IPS-20b (cell line): ENCODE results near the gene FRMD6.
"Not testable (repeated sequence)": the region's sequence is repeated elsewhere in the genome, so short reads cannot be mapped to it uniquely, and the experiment has no call there.

Experiments used
- H3K27ac ChIP-seq: one replicate; pipeline ENCODE4 v1.5.1; 2013; ENCODE audit warnings: low read length
- H3K27me3 ChIP-seq: 2 replicates; pipeline ENCODE4 v1.6.1; 2013; ENCODE audit warnings: mild to moderate bottlenecking, low read length, inconsistent platforms; ENCODE audit not compliant: insufficient read depth
- H3K36me3 ChIP-seq: 2 replicates; pipeline ENCODE4 v1.6.1; 2013; ENCODE audit warnings: low read depth, mild to moderate bottlenecking, inconsistent platforms, low read length, moderate library complexity; ENCODE audit not compliant: insufficient read depth
- H3K4me1 ChIP-seq: 2 replicates; pipeline ENCODE4 v1.6.1; 2013; ENCODE audit warnings: mild to moderate bottlenecking, control low read depth, inconsistent platforms, low read length, moderate library complexity; ENCODE audit not compliant: insufficient read depth
- H3K4me3 ChIP-seq: 2 replicates; pipeline ENCODE4 v1.5.1; 2013; ENCODE audit warnings: mild to moderate bottlenecking, low read length, inconsistent platforms
- H3K9ac ChIP-seq: 2 replicates; pipeline ENCODE4 v1.6.1; 2013; ENCODE audit warnings: low read depth, mild to moderate bottlenecking, inconsistent platforms, low read length, moderate library complexity
- H3K9me3 ChIP-seq: 2 replicates; pipeline ENCODE4 v1.6.1; 2013; ENCODE audit warnings: mild to moderate bottlenecking, low read depth, low read length, inconsistent platforms; ENCODE audit not compliant: insufficient read depth

Gene FRMD6

GRCh38 chr14:51759950-51760349 is 108.2 kb downstream of the FRMD6 start:
- H3K27me3 ChIP-seq = no peaks in the 10 kb centered on the region
- no peaks in the 10 kb centered on the region for H3K4me1 ChIP-seq
- H3K9me3 ChIP-seq = no peaks in the 10 kb centered on the region
- no peak overlapping the region for H3K27ac ChIP-seq
- H3K36me3 ChIP-seq = no peaks in the 10 kb centered on the region
- H3K9ac ChIP-seq = no peak overlapping the region
- no peak overlapping the region for H3K4me3 ChIP-seq

DNA sequence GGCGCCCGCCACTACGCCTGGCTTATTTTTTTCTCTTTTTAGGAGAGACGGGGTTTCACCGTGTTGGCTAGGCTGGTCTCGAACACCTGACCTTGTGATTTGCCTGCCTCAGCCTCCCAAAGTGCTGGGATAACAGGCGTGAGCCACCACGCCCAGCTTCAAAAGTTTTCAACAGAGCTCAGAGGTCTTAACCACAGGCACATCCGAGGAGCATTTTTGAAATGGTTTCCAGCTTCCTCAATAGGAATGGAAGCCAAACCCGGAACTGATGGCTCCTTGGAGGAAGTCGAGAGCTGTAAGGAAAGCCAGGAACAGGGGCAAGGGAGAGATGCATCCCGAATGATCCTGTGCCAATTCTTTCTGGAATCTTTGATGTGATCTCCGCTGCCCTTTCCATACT is 114.0 kb downstream of the FRMD6 start:
- not testable (repeated sequence) for H3K36me3 ChIP-seq

GRCh38 chr14:51766586-51766985 is 114.9 kb downstream of the FRMD6 start:
- not testable (repeated sequence) for H3K9me3 ChIP-seq, H3K27me3 ChIP-seq, H3K4me1 ChIP-seq, H3K36me3 ChIP-seq, H3K27ac ChIP-seq, H3K9ac ChIP-seq, H3K4me3 ChIP-seq

More for the DNA sequence above, 114.0 kb downstream of the FRMD6 start:
- not testable (repeated sequence) for H3K4me1 ChIP-seq, H3K9ac ChIP-seq, H3K4me3 ChIP-seq, H3K27ac ChIP-seq, H3K9me3 ChIP-seq, H3K27me3 ChIP-seq

DNA sequence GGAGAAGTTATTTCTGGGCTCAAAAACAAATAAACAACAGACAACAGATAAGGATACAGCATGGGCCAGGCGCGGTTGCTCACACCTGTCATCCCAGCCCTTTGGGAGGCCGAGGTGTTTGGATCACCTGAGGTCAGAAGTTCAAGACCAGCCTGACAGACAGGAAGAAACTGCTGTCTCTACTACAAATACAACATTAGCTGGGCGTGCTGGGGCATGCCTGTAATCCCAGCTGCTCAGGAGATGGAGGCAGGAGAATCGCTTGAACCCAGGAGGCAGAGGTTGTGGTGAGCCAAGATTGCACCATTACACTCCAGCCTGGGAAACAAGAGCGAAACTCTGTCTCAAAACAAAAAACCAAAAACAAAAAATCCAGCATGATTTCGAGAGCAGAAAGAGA is 117.6 kb downstream of the FRMD6 start:
- not testable (repeated sequence) for H3K9ac ChIP-seq, H3K27me3 ChIP-seq, H3K4me3 ChIP-seq, H3K9me3 ChIP-seq, H3K4me1 ChIP-seq, H3K27ac ChIP-seq, H3K36me3 ChIP-seq

DNA sequence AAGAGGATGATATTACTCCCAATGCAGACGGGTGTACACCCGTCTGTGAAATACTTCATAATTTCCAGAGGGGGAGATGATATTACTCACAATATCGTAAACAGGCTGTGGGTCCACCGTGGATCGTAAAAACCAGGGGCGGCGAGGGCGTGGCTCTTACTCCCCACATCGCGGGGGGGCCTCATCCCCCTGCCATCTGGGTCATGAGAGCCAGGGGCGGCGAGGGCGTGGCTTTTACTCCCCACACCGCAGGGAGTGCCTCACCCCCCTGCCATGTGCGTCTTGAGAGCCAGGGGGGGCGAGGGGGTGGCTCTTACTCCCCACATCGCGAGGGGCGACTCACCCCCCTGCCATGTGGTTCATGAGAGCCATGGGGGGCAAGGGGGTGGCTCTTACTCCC is 122.5 kb downstream of the FRMD6 start:
- Histone ChIP-seq H3K9ac (no peak overlapping the region), H3K27ac (no peak overlapping the region), H3K9me3 (no peaks in the 10 kb centered on the region), H3K36me3 (no peaks in the 10 kb centered on the region), H3K4me3 (no peak overlapping the region), H3K27me3 (no peaks in the 10 kb centered on the region), H3K4me1 (no peaks in the 10 kb centered on the region)

DNA sequence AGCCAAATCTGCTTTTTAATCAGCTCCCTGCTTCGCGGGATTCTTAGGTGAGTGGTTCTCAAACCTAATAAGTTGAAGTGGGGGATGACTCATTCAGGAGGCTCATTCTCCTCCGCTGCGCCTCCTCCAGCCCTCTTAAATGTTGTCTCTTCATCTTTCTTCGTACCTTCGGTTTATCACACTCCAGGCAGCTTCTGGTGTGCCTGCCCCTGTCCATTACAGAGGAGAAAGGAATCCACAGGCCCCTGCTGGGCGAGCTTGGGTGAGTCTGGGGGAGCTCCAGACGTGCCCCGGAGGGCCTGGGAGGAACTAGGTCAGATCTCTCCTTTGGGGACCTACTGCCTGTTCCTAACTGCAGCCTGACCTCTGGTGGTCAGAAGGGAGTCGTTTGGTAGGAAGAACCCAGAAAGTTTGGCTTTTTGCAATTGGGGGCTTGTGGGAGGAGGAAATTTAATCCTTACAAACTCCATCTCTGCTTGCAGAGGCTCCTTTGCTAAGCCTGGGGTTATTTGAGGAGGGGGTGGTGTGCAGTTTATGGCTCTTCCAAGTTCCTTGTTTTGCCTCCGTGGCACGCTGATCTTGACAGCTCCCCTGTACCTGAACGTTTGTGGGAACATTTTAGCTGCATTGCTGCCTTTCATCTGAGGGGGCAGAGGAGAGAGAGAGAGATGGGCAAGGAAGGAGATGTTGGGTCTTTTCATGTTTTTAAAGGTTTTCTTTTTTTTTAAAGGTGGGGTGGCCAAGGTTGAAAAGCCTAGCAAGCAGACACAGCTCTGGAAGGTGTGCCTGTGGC is 124.6 kb downstream of the FRMD6 start:
- no peaks in the 10 kb centered on the region for H3K9me3 ChIP-seq
- H3K4me3 ChIP-seq = peak overlapping the region; percentile 54
- no peaks in the 10 kb centered on the region for H3K36me3 ChIP-seq
- H3K27ac ChIP-seq = no peak overlapping the region
- no peak overlapping the region for H3K9ac ChIP-seq
- 0 out of 2 replicates have a peak, but pooled peaks cover 5% of the 10 kb centered on the region for H3K27me3 ChIP-seq
- H3K4me1 ChIP-seq = no peaks in the 10 kb centered on the region

DNA sequence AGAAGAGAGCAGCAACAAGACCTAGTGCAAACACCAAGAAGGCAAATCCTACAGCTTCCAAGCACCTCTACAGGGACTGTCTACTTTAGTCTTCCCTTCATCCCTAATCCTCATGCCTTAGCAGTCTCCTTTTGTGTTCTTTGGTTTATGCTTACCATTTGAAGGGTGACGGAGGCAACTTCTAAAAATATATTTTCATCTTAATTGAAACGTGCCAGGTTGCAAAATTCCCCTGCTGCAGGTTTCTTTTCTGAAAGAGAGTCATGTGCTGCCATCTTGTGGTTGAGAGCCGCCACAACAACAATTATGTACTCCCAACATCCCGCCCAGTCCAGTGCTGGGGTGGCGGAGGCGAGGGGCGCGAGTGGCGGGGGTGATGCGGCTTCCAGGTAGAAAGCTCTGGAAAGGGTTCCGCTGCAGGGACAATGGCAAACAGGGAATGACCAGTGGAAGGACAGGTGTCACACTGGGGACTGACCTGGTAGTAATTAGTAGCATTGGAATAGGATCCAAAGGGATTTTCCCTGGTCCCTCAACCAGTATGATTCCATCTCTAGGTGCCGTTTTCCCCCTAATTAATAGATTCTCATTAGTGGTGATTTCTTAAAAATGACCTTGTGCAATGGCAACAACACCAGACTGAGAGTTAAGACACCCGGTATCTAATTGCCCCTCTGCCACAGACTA is 128.4 kb downstream of the FRMD6 start:
- Histone ChIP-seq H3K36me3 (no peaks in the 10 kb centered on the region), H3K27ac (no peak overlapping the region), H3K4me1 (no peaks in the 10 kb centered on the region), H3K4me3 (no peak overlapping the region), H3K27me3 (0 out of 2 replicates have a peak, but pooled peaks cover 5% of the 10 kb centered on the region), H3K9me3 (no peaks in the 10 kb centered on the region), H3K9ac (peak overlapping the region; percentile 33; the same call in 1 of the 2 replicates)
